Activated T-helper 1 cell treated with Interleukin-2 at 50 U/mL for 16 hours (primary cell): ENCODE measurements around the gene EFNB2.

Experiments used
- DNase-seq: peaks from one replicate; pipeline ENCODE4 v3.0.0-alpha.2; 2020; ENCODE audit warnings: low read depth

The EFNB2 gene

GRCh38 chr13:106449096-106449495, 86.4 kb downstream of the EFNB2 start:
- no peak for DNase-seq

- DNase-seq, result no peak
Measured at GRCh38 chr13:106445996-106446395, 89.5 kb downstream of the EFNB2 start.

DNA sequence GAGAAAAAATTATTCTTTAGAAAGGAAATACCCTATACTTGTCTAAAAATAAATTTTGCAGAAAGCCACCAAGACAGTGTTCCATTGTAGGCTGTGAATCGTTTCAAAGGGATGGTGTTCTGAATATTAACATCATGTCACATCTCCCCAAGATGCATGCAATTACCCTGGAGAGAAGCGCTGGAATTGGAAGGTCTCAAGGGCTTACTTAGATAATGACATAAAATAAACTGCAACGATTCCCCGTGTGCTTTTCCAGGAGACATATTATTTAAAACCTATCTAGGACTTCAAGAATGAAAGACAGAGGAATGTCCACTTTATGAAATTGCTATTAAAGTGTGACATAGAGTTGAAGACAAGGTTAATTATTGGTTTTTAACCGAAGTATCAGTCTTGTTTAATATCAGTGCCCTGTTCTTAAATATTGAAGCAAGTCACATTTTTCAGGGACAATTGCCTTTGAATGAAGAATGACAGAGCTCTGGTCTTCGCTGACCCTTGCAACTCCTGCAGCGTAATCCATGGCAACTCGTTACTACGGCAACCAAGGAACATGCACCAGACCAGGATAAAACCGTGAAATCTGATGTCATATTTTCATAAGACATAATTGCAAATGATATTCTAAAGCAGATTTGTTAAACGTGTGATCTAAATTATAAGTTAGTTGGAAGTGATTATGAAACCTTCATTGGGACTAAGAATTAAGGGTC, 91.7 kb downstream of the EFNB2 start:
- DNase-seq, result no peak

- DNase-seq, result no peak
Measured at GRCh38 chr13:106440866-106441265, 94.6 kb downstream of the EFNB2 start.
